NCI-H2107 treated with DMSO at 0.1 percent for 48 hours (cell line): ENCODE results near the gene PIM2.

ENCODE experiments used
- DNase-seq: peaks from one replicate; lab custom pipeline; 2025; ENCODE audit not compliant: unreplicated experiment; lab: John Stamatoyannopoulos, UW

Gene PIM2

DNA sequence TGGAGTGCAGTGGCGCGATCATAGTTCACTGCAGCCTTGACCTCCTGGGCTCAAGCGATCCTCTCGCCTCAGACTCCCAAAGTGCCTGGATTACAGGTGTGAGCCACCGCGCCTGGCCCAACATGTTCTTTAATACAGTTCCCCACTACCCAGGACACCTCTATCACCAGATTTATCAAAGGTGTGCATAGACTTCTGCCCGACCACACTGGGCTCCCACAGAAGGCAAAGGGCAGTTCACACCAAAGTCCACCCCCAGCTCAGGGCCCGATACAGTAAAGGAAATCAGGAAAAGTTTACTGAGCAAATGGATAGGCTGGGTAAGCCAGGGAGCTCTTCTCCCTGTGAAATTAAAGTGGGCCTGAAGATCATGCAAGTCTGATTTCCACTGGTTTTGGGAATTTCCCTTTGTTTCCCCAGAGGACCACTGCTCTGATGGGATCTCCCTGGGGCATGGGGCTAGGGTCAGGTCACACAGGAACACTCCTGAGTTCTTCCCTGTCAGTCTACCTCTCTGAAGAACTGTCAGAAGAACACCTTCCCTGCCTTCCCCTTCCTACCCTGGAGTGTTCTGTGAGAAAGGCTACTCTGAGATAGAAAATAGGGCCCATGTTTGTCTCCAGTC is 17.7 kb upstream of the PIM2 start:
- no peak for DNase-seq

DNA sequence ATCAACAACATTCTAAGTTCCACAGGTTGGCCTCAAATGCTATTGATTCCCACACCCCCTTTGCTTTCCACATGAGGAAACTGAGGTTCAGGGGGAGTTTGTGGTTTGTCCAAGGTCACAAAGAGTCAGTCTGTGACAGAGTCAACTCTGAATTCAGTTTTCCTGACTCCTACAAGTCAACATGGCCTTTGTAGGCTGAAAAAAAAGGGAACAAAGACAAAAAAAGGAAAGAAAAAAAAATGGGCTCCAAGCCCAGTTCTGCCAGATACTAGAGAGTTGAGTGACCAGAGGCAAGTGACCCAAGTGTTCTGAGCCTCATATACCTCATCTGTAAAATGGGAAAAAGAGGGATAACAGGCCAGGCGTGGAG is 16.5 kb upstream of the PIM2 start:
- DNase-seq, result no peak

GRCh38 chrX:48934581-48935300 is 15.9 kb upstream of the PIM2 start:
- no peak for DNase-seq

- DNase-seq, result no peak
Observed at GRCh38 chrX:48933757-48934156, 14.9 kb upstream of the PIM2 start.

DNA sequence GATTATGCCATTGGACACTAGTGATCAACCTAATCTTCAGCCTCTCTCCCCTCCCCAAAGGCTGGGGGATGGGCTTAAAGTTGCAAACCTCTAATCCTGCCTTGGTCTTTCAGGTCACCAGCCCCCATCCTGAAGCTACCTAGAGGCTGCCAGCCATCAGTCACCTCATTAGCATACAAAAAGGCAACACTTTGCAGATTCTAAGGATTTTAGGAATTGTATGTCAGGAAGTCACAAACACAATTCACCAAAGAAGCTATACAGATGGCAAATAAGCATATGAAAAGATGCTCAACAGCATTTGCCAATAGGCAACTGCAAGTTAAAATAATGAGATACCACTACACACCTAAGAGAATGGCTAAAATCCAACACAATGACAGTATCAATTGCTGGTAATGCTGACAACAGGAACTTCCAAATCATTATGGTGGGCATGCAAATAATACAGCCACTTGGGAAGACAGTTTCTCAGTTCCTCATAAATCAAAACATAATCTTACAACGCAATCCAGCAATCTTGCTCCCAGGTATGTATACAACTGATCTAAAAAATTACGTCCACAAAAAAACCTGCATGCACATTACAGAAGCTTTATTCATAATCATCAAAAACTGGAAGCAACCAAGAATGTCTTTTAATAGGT is 9.0 kb upstream of the PIM2 start:
- DNase-seq, result no peak

GRCh38 chrX:48927123-48927522 is 8.3 kb upstream of the PIM2 start:
- no peak for DNase-seq

GRCh38 chrX:48924270-48924669 is 5.4 kb upstream of the PIM2 start:
- DNase-seq, result no peak

- DNase-seq, result no peak
Observed at GRCh38 chrX:48923771-48924170, 4.9 kb upstream of the PIM2 start.

DNA sequence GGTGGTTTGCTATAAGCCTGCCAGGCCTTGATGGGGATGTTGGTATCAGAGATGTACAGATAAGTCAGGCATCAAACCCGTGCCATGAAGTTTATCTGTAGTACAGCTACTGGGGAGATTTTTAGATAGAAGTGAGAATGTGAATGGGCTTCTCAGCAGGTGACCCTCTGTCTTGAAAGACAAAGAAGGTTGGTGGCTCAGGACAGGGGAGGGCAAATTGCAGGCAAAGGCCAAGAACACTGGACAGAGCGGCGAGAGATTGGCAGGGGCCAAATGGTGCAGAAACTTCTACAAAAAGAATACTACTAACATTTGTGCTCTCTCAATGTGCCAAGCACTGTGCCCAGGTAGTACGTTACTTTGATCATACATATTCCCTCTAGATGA is 1.9 kb upstream of the PIM2 start:
- no peak for DNase-seq

- no peak for DNase-seq
Observed at GRCh38 chrX:48919947-48920717, 1.3 kb upstream of the PIM2 start.

- no peak for DNase-seq
Observed at GRCh38 chrX:48919360-48919841, 577 bp upstream of the PIM2 start.

GRCh38 chrX:48918301-48918642 is 552 bp downstream of the PIM2 start:
- DNase-seq, result no peak

DNA sequence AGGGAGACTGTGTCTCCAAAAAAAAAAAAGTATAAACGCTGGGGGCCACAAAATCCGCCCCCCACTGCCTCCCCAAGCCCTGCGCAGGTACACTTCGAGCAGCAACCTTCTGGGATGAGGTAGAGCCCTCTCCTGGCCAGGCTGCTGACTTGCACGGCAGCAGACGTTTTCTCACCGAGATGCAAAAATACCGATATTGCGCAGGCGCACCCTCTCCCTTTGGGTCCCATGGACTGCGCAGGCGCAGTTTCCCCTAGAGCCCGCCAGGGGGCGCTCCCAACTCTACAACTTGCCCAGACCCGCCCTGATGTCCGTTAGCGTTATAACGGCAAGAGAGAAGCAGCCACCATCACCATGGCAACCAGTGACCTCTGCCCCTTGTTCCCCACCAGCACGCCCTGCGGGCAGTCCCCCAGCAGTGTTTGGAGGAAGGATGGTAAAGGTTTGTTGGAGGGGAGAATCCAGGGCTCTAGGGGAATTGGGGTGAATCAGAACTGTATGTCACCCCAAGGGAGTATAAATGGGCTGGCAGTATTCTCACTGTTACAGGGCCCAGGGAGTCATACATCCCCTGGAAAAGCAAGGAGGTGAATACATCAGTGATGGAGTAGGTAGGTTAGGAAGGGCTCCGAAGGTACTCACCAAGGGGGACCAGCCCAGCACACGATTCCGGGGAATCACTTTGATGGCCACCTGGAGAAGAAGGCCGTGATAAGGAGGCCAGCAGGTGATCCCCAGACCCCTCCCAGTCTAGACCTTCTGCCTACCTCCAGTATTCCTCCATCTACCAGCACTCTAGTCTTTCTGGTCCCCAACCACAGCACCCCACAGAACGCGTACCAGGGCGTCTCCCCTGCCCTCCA is 1.5 kb downstream of the PIM2 start:
- peak; percentile 94 for DNase-seq

DNA sequence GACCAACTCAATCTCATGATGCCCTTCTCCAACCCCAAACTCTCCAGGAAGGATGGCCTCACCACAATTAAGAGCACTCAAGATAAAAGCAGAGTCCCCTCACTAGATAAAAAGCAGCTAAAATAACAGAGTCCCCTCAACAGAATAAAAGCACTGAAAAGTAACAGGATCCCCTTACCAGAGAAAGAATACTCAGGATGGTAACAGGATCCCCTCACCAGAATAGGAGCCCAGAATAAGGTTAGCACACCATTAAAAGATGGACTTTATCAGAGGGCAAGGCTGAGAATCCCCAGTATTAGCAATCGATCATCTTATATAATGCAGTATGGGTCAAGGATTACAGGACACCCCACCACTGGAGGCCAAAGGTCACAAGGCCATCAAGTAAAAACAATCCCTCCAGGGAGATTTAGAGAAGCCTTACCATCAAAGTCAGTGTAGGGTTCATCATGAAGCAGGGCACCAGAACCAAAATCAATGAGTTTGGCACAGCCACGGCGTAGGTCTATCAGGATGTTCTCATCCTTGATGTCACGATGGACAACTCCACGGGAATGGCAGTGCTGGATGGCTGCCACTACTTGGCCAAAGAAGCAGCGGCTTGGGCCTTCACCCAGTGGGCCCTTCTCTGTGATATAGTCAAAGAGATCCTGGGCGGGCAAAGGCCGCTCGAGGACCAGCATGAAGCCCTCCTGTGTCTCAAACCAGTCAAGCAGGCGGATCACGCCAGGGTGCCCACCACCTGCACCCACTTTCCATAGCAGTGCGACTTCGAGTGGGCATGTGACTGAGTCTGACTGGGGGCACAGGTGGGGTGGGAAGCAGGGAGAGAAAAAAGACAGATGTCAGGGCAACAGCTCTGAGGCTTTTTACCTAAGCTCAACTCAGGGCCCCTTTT is 4.0 kb downstream of the PIM2 start:
- DNase-seq, result no peak

- DNase-seq, result no peak
Observed at GRCh38 chrX:48913605-48914366, 5.0 kb downstream of the PIM2 start.

- peak; percentile 93 for DNase-seq
Observed at GRCh38 chrX:48911412-48912182, 7.2 kb downstream of the PIM2 start, which contains the start of gene SLC35A2. Gene SLC35A2, minus strand, starts transcription at chrX:48911646. Its CDS starts 10 bp downstream, at chrX:48911636.

DNA sequence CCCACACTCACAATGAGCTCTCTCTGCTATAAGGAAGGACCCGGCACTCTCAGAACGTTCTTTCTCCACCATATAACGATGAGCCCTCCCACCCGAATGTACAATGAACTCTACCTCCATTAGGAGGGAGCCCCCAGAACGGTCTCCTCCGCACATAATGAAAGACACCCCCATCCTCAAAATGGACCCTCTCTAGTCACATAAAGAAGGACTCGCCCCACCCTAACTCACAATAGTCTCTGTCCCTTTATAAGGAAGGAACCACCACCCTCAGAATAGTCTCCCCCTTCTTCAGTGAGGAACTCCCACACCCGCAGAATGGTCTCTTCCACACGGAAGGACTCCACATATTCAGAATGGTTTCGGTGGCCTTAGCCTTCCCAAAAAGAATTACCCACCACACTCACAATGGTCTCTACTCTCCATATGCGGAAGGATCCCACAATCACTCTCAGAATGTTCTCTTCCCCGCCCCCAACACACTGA is 7.9 kb downstream of the PIM2 start:
- no peak for DNase-seq

GRCh38 chrX:48909703-48910294 is 9.0 kb downstream of the PIM2 start:
- DNase-seq, result no peak
